Measurements from ENCODE around the gene SUN3. TPM values are rescaled to one million over a fixed set of nuclear protein-coding genes. Genes with fewer than 3 reads are reported as not detected.
A peak's percentile ranks its signal among the peaks of the same experiment; 100 is the strongest.

SUN3 gene
- total and polyA plus RNA-seq, 2 of the 8 experiments (the other 6 are each of a cell fraction or from before 2014, with no cell fraction given): not detected

DNA sequence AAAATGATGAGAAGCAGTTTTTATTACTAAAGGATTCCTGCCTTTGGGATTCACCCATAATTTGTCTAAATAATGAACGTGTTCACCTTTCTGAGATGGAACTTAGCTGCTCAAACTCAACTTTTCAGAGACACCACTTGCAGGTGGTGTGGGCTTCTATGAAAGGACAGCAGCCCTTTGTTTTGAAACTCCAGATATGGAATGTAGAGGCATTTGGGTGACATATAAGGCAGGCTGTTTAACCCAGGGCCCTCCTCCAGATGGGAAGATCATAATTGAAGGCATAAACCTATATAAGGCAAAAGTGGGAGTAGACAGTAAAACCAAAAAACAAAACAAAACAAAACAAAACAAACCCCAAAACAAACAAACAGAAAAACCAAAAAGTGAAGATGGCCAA, 37.6 kb downstream of the SUN3 start:
- Histone ChIP-seq H3K23ac (ENCODE audit: insufficient read length) (no peak overlapping the region), H4K91ac (replicated peaks; ENCODE audit: insufficient read length, low read length) (no peak overlapping the region), H3K14ac (ENCODE audit: insufficient read length) (no peak overlapping the region), H4K5ac (ENCODE audit: insufficient read length, low read depth, low read length) (no peak overlapping the region), H3K79me1 (ENCODE audit: low read depth, low read length) (no peaks in the 10 kb centered on the region), H3K36me3 (ENCODE audit: control insufficient read depth in 2 of 4, insufficient read depth in 4 of 4, low read length in 3 of 4) (no peaks in the 10 kb centered on the region), H4K20me1 (replicated peaks in 1 of 2; ENCODE audit: control insufficient read depth in 1 of 2, insufficient read depth in 2 of 2, low read length in 2 of 2) (peaks cover 0 to 2% of the 10 kb centered on the region in 2 experiments), H3K4me2 (ENCODE audit: insufficient read depth in 1 of 2, low read depth in 2 of 2, low read length in 2 of 2) (peak overlapping the region; percentile 7 to 86), H3K27me3 (replicated peaks in 1 of 4; ENCODE audit: control insufficient read depth in 3 of 4, extremely low read depth in 1 of 4, insufficient read depth in 3 of 4, low read length in 3 of 4) (no peaks in the 10 kb centered on the region), H3K4ac (replicated peaks; ENCODE audit: insufficient read length, low read depth, low read length) (no peak overlapping the region), H2BK20ac (ENCODE audit: low read length) (no peak overlapping the region), H4K8ac (ENCODE audit: extremely low read depth, insufficient read depth, low read length) (peak overlapping the region; percentile 93; the same call in 1 of the 2 replicates), H2AK5ac (ENCODE audit: low read depth, low read length) (no peak overlapping the region), H2BK5ac (ENCODE audit: low read depth, low read length) (peak overlapping the region; percentile 54; the same call in 1 of the 2 replicates), H3K23me2 (ENCODE audit: low read depth, low read length) (peaks cover 4% of the 10 kb centered on the region; the same call in 1 of the 2 replicates), H2BK120ac (replicated peaks; ENCODE audit: low read depth, low read length) (no peak overlapping the region), H3K18ac (ENCODE audit: extremely low read depth, low read length) (peak overlapping the region; percentile 34; the same call in 1 of the 2 replicates), H3K56ac (replicated peaks; ENCODE audit: insufficient read length, low read depth, low read length) (no peak overlapping the region), H3K9me3 (ENCODE audit: insufficient read depth in 2 of 2, low read depth in 1 of 2, low read length in 1 of 2) (no peaks in the 10 kb centered on the region), H3K27ac (ENCODE audit: low read depth, low read length) (no peak overlapping the region), H3K79me2 (ENCODE audit: control insufficient read depth in 1 of 2, insufficient read depth in 2 of 2, low read length in 2 of 2) (no peaks in the 10 kb centered on the region), H2BK15ac (ENCODE audit: low read length) (no peak overlapping the region), H3K4me3 (ENCODE audit: extremely low read depth in 1 of 4, insufficient read depth in 2 of 4, low read depth in 3 of 4, low read length in 4 of 4) (peak overlapping the region in 3 of 4 experiments; percentile 29 to 54 (median 43); a peak in 4 of 8 replicates), H3K9ac (replicated peaks in 1 of 4; ENCODE audit: extremely low read depth in 1 of 4, low read depth in 3 of 4, low read length in 3 of 4) (0 out of 7 replicates have a peak overlapping the region, but pooled peaks of 1 of the 4 experiments have one; percentile 45), H2BK12ac (ENCODE audit: low read depth, low read length) (no peak overlapping the region), H3K4me1 (replicated peaks in 1 of 4; ENCODE audit: control insufficient read depth in 3 of 4, insufficient read depth in 4 of 4, low read length in 3 of 4) (peaks cover 0 to 5% (median 0%) of the 10 kb centered on the region in 4 experiments; a peak in 5 of 7 replicates), H2AFZ (ENCODE audit: low read length) (peak overlapping the region; percentile 91)
- 76% methylated on average over 1 of the region's 1 CpG; no CpG with 5 or more reads in 1 of the 2 experiments for WGBS, 2 experiments (ENCODE audit: extremely low coverage in 1 of 2, insufficient coverage in 1 of 2, insufficient read length in 1 of 2, insufficient replicate concordance in 2 of 2, low coverage in 1 of 2, low lambda C conversion rate in 2 of 2, missing lambda C conversion rate in 1 of 2)
- DNase-seq (ENCODE audit: low read depth in 1 of 2, low spot score in 2 of 2): no peak
- ChIA-PET POLR2A (ENCODE audit: partially characterized antibody) (interaction anchor here (0.8 to 3.2 kb wide), 9 partner anchors 9 to 118 kb away, joined by 3 to 36 read pairs (median 4); partner anchors contain the start of gene UPP1), CTCF (ENCODE audit: partially characterized antibody) (interaction anchor here (0.6 to 3.6 kb wide), 21 partner anchors 13 to 387 kb away, joined by 3 to 38 read pairs (median 4); partner anchors contain the start of gene UPP1)
- no peak for FAIRE-seq
- TF ChIP-seq EGR1 (IDR thresholded peaks at IDR 0.05; ENCODE audit: borderline replicate concordance, low read depth, low read length) (no peak), POLR2A (IDR thresholded peaks at IDR 0.05; ENCODE audit: control extremely low read depth in 1 of 2, low read depth in 2 of 2, low read length in 2 of 2) (no peak), TEAD4 (IDR thresholded peaks at IDR 0.05; ENCODE audit: low read depth, low read length) (no peak), CREB1 (IDR thresholded peaks at IDR 0.05) (no peak), BCL11A (IDR thresholded peaks at IDR 0.05; ENCODE audit: low read depth in 2 of 2, low read length in 2 of 2) (no peak), ZNF274 (IDR thresholded peaks at IDR 0.05; ENCODE audit: borderline replicate concordance, extremely low read depth, low read length) (no peak), SP2 (IDR thresholded peaks at IDR 0.05; ENCODE audit: low read length) (no peak), RAD21 (IDR thresholded peaks at IDR 0.05 in 1 of 2, conservative IDR thresholded peaks at IDR 0.05 in 1 of 2; ENCODE audit: low read depth in 2 of 2, low read length in 2 of 2) (no peak), KDM4A (IDR thresholded peaks at IDR 0.05; ENCODE audit: low read depth, low read length, severe bottlenecking) (no peak), JUN (IDR thresholded peaks at IDR 0.05; ENCODE audit: low read depth, low read length) (no peak), TCF12 (IDR thresholded peaks at IDR 0.05; ENCODE audit: low read depth, low read length) (no peak), ASH2L (IDR thresholded peaks at IDR 0.05; ENCODE audit: low read length) (no peak)
- TF ChIP-seq, protein P1, sequence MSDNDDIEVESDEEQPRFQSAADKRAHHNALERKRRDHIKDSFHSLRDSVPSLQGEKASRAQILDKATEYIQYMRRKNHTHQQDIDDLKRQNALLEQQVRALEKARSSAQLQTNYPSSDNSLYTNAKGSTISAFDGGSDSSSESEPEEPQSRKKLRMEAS (IDR thresholded peaks at IDR 0.05): no peak
- TF ChIP-seq, protein P2, sequence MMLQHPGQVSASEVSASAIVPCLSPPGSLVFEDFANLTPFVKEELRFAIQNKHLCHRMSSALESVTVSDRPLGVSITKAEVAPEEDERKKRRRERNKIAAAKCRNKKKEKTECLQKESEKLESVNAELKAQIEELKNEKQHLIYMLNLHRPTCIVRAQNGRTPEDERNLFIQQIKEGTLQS (IDR thresholded peaks at IDR 0.05; ENCODE audit: insufficient read depth, low read depth, low read length): no peak

All from H1 (cell line).